ENCODE data around the gene ZDHHC21. TPM values are rescaled to one million over a fixed set of nuclear protein-coding genes. Genes with fewer than 3 reads are reported as not detected.

ZDHHC21 gene
- total RNA-seq, 1 experiment from 2014 or later, result 9.0 TPM

DNA sequence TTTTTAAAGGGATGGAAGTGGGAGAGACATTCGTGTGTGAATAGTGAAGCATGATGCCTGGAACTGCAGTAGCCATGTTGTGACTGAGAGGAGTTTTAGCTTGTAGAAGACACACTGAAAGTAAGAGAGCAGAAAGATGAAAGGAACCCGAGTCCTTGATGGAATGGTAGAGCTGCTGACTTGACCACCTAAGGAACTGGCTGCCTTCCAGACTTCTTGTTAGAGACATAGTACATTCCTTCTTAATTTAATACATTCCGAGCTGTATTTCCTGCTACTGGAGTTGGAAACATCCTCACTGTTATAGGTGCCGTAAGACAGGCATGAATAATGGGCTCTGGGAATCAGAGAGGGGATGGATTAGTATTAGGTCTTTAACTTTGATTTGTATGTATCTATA lies 21.9 kb upstream of the ZDHHC21 start:
- TF ChIP-seq, protein P1, sequence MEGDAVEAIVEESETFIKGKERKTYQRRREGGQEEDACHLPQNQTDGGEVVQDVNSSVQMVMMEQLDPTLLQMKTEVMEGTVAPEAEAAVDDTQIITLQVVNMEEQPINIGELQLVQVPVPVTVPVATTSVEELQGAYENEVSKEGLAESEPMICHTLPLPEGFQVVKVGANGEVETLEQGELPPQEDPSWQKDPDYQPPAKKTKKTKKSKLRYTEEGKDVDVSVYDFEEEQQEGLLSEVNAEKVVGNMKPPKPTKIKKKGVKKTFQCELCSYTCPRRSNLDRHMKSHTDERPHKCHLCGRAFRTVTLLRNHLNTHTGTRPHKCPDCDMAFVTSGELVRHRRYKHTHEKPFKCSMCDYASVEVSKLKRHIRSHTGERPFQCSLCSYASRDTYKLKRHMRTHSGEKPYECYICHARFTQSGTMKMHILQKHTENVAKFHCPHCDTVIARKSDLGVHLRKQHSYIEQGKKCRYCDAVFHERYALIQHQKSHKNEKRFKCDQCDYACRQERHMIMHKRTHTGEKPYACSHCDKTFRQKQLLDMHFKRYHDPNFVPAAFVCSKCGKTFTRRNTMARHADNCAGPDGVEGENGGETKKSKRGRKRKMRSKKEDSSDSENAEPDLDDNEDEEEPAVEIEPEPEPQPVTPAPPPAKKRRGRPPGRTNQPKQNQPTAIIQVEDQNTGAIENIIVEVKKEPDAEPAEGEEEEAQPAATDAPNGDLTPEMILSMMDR (conservative IDR thresholded peaks at IDR 0.05), result no peak
- Histone ChIP-seq H3K18ac (ENCODE audit: insufficient read length, low read depth, low read length) (no peak overlapping the region), H3K4ac (ENCODE audit: low read depth, low read length) (no peak overlapping the region), H4K91ac (ENCODE audit: insufficient read length, low read depth, low read length) (no peak overlapping the region), H3K4me2 (ENCODE audit: insufficient read depth, insufficient read length, low read length) (no peak overlapping the region), H2AFZ (ENCODE audit: low read length) (no peak overlapping the region), H3K79me1 (ENCODE audit: insufficient read depth, low read depth, low read length, poor library complexity, severe bottlenecking) (no peaks in the 10 kb centered on the region), H3T11ph (ENCODE audit: low read length) (no peak overlapping the region), H2BK120ac (ENCODE audit: low read depth, low read length, poor library complexity, severe bottlenecking) (no peak overlapping the region), H3K23ac (ENCODE audit: insufficient read length, low read depth, low read length) (no peak overlapping the region), H2BK5ac (ENCODE audit: insufficient read length, low read length) (no peak overlapping the region), H2BK15ac (ENCODE audit: low read depth, low read length) (no peak overlapping the region), H2BK20ac (ENCODE audit: low read depth, low read length, poor library complexity, severe bottlenecking) (no peak overlapping the region), H3K27me3 (ENCODE audit: insufficient read depth, low read length) (no peaks in the 10 kb centered on the region; the same call in 1 of the 2 replicates), H3K9ac (ENCODE audit: extremely low read depth, insufficient read length, low read length) (no peak overlapping the region), H4K8ac (replicated peaks; ENCODE audit: insufficient read length, low read depth, low read length) (no peak overlapping the region), H4K5ac (ENCODE audit: insufficient read length, low read depth, low read length) (no peak overlapping the region), H3K9me3 (ENCODE audit: control insufficient read depth, low read depth, low read length) (no peaks in the 10 kb centered on the region), H3K4me1 (ENCODE audit: insufficient read depth, low read length) (no peaks in the 10 kb centered on the region), H4K20me1 (ENCODE audit: control insufficient read depth, insufficient read depth, insufficient read length) (no peaks in the 10 kb centered on the region), H3K14ac (ENCODE audit: insufficient read depth, low read length) (no peak overlapping the region), H3K79me2 (ENCODE audit: insufficient read depth, low read length) (no peaks in the 10 kb centered on the region), H3K23me2 (ENCODE audit: insufficient read length, low read depth, low read length, poor library complexity, severe bottlenecking) (no peaks in the 10 kb centered on the region), H2AK5ac (ENCODE audit: insufficient read length, low read length) (no peak overlapping the region), H3K27ac (ENCODE audit: insufficient read length, low read depth, low read length) (no peak overlapping the region), H2BK12ac (ENCODE audit: insufficient read length, low read depth, low read length) (no peak overlapping the region), H3K56ac (ENCODE audit: insufficient read length, low read depth, low read length) (no peak overlapping the region)
- WGBS (ENCODE audit: extremely low coverage, insufficient read length, low lambda C conversion rate), result no CpG with 5 or more reads among the region's 4 CpGs
- Mint-ChIP-seq H3K27ac (no peak overlapping the region), H3K9me3 (peaks cover under 1 to 1% of the 10 kb centered on the region in 2 experiments; a peak in 1 of 5 replicates), H3K4me3 (no peak overlapping the region), H3K27me3 (ENCODE audit: low read depth) (peaks cover 12% of the 10 kb centered on the region), H3K4me1 (peaks cover 0 to 7% of the 10 kb centered on the region in 2 experiments; a peak in 2 of 4 replicates), H3K36me3 (ENCODE audit: insufficient read depth in 1 of 3, low read depth in 3 of 3) (peaks cover 0 to 7% (median 0%) of the 10 kb centered on the region in 3 experiments; a peak in 3 of 7 replicates)
- DNase-seq, result no peak
